HFFc6 (cell line): ENCODE measurements around the gene TMEM171. TPM values are rescaled to one million over a fixed set of nuclear protein-coding genes. Genes with fewer than 3 reads are reported as not detected.

ENCODE experiments used
- DNase-seq: peaks from one replicate; pipeline ENCODE4 v3.0.0-alpha.2; 2018
- H3K27ac Mint-ChIP-seq: 2 replicates; pipeline ENCODE4 v1.8.0; 2020; ENCODE audit warnings: mild to moderate bottlenecking, mixed read lengths
- H3K27me3 Mint-ChIP-seq: 2 replicates; pipeline ENCODE4 v1.8.0; 2021; ENCODE audit warnings: mild to moderate bottlenecking, moderate library complexity, mixed read lengths; ENCODE audit not compliant: insufficient read depth
- H3K36me3 Mint-ChIP-seq: 2 replicates; pipeline ENCODE4 v1.8.0; 2021; ENCODE audit warnings: low read depth, mixed read lengths
- H3K4me1 Mint-ChIP-seq: 2 replicates; pipeline ENCODE4 v1.8.0; 2020; ENCODE audit warnings: low read depth, mixed read lengths
- H3K4me3 Mint-ChIP-seq: 2 replicates; pipeline ENCODE4 v1.8.0; 2020; ENCODE audit warnings: mild to moderate bottlenecking, moderate library complexity, mixed read lengths
- H3K9me3 Mint-ChIP-seq: 2 replicates; pipeline ENCODE4 v1.8.0; 2020; ENCODE audit warnings: mild to moderate bottlenecking, mixed read lengths
- total RNA-seq, 6 experiments: library from RNA; stranded (reverse); fragmentation: NEBNext Ultra II Directional; extraction: Animal tissue kit (Norgen Biotek cat#: 25700); gene quantifications; 2 replicates in 1 of 6; 3 replicates in 5 of 6; pipeline ENCODE4 v1.2.3, GENCODE V29; 2021
- TF ChIP-seq, protein P1 (sequence below): fragments of 200-600 bp; sonication (generic); IDR thresholded peaks from 2 replicates; pipeline ENCODE4 v1.5.0; 2021; ENCODE audit warnings: antibody characterized with exemption, mild to moderate bottlenecking

The TMEM171 gene
- total RNA-seq, 6 experiments from 2014 or later, result 1.1 to 2.1 (median 1.4) TPM

DNA sequence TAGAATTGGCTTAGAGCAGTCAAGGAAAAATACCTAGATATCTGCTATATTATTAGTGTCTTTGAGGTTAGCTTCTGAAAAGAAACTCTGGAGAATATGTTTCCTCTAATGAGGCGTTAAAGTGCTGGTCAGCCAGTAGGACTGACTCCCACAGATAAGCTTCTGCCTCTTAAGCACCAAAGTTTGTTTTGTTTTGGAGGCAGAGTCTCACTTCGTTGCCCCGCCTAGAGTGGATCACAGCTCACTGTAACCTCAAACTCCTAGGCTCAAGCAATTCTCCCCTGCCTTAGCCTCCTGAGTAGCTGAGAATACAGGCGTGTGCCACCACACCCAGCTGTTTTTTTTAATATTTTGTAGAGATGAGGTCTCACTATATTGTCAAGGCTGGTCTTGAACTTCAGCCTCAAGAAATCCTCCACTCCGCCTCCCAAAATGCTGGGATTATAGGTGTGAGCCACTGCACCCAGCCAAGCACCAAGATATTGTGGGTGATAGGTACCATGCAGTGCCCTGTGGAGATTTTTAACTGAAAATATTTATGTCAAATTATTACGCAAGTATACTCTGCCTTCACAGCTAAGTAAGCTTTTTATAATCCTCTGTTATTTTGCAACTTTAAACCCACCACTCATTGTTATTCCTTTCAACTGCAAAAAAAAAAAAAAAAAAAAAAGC lies 24.7 kb upstream of the TMEM171 start:
- no peak overlapping the region for H3K27ac Mint-ChIP-seq
- H3K9me3 Mint-ChIP-seq, result peaks cover 13% of the 10 kb centered on the region
- DNase-seq, result no peak
- TF ChIP-seq, protein P1, sequence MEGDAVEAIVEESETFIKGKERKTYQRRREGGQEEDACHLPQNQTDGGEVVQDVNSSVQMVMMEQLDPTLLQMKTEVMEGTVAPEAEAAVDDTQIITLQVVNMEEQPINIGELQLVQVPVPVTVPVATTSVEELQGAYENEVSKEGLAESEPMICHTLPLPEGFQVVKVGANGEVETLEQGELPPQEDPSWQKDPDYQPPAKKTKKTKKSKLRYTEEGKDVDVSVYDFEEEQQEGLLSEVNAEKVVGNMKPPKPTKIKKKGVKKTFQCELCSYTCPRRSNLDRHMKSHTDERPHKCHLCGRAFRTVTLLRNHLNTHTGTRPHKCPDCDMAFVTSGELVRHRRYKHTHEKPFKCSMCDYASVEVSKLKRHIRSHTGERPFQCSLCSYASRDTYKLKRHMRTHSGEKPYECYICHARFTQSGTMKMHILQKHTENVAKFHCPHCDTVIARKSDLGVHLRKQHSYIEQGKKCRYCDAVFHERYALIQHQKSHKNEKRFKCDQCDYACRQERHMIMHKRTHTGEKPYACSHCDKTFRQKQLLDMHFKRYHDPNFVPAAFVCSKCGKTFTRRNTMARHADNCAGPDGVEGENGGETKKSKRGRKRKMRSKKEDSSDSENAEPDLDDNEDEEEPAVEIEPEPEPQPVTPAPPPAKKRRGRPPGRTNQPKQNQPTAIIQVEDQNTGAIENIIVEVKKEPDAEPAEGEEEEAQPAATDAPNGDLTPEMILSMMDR, result no peak
- peaks cover 1% of the 10 kb centered on the region; the same call in 1 of the 2 replicates for H3K27me3 Mint-ChIP-seq
- peaks cover 10% of the 10 kb centered on the region for H3K36me3 Mint-ChIP-seq
- peaks cover 19% of the 10 kb centered on the region for H3K4me1 Mint-ChIP-seq
- no peak overlapping the region for H3K4me3 Mint-ChIP-seq

DNA sequence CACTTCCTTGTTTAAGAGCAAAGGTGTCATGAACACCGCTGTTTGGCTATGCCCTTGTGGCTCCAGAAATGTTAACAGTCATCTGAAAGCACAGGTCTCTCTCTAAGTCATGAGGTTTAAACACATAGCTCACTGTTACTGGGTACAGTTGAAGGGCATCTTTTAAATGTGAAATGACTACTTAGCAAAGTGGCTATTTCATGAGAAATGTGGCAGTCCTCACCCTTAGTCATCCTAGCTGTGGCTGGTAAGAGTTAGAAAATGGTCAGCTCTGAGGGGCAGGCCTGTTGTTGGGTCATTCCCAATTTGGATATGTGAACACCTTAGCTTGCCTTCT lies 24.2 kb upstream of the TMEM171 start:
- Mint-ChIP-seq H3K27ac (no peak overlapping the region), H3K4me3 (no peak overlapping the region), H3K4me1 (peaks cover 19% of the 10 kb centered on the region), H3K27me3 (peaks cover 1% of the 10 kb centered on the region; the same call in 1 of the 2 replicates), H3K36me3 (peaks cover 10% of the 10 kb centered on the region), H3K9me3 (peaks cover 13% of the 10 kb centered on the region)
- no peak for DNase-seq
- TF ChIP-seq, protein P1, result no peak

- Mint-ChIP-seq H3K27ac (no peak overlapping the region), H3K27me3 (peaks cover 1% of the 10 kb centered on the region; the same call in 1 of the 2 replicates), H3K36me3 (peaks cover 10% of the 10 kb centered on the region), H3K4me1 (peaks cover 19% of the 10 kb centered on the region), H3K4me3 (no peak overlapping the region), H3K9me3 (peaks cover 13% of the 10 kb centered on the region)
- TF ChIP-seq, protein P1, result no peak
- DNase-seq, result no peak
These were observed 22.6 kb upstream of the TMEM171 start for GRCh38 chr5:73097740-73098139.

GRCh38 chr5:73100109-73100508 lies 20.3 kb upstream of the TMEM171 start:
- Mint-ChIP-seq H3K27ac (no peak overlapping the region), H3K4me1 (peaks cover 1% of the 10 kb centered on the region), H3K9me3 (peaks cover 13% of the 10 kb centered on the region), H3K36me3 (peaks cover 10% of the 10 kb centered on the region), H3K4me3 (no peak overlapping the region), H3K27me3 (no peaks in the 10 kb centered on the region; the same call in 1 of the 2 replicates)
- DNase-seq, result no peak
- TF ChIP-seq, protein P1, result no peak

- Mint-ChIP-seq H3K9me3 (peaks cover 9% of the 10 kb centered on the region; the same call in 1 of the 2 replicates), H3K27me3 (peaks cover 2% of the 10 kb centered on the region), H3K4me3 (no peak overlapping the region), H3K4me1 (peaks cover 3% of the 10 kb centered on the region), H3K36me3 (0 out of 2 replicates have a peak, but pooled peaks cover 3% of the 10 kb centered on the region), H3K27ac (no peak overlapping the region)
- no peak for DNase-seq
- TF ChIP-seq, protein P1, result no peak
These were observed 16.5 kb upstream of the TMEM171 start for GRCh38 chr5:73103870-73104299.
